Stimulated activated naive CD4-positive, alpha-beta T cell treated with Interleukin-2 at 50 U/mL for 16 hours (primary cell): Measurements from ENCODE around the gene SCAPER.
"Not testable (repeated sequence)": the region's sequence is repeated elsewhere in the genome, so short reads cannot be mapped to it uniquely, and the experiment has no call there.

ENCODE experiments used
- DNase-seq: peaks from one replicate; lab custom pipeline; 2025; lab: John Stamatoyannopoulos, UW

Gene SCAPER

DNA sequence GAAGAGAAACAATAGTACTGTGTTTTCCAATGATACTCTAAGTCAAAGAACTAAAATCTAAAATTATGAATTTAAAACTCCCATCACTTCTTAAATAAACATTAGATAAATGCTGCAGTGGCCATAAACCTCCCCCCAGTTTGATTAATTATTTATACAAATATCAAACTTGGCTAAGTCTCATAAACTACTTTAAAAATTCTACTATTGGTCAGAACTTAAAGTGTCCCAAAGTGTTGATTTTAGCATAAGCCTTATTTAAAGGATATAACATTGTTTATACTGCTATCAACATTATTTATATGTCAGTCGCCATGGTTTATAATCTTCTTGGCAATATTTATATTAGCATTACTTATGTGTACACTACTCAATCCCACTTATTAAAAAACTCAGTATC lies 132.4 kb downstream of the SCAPER start:
- DNase-seq = no peak

DNA sequence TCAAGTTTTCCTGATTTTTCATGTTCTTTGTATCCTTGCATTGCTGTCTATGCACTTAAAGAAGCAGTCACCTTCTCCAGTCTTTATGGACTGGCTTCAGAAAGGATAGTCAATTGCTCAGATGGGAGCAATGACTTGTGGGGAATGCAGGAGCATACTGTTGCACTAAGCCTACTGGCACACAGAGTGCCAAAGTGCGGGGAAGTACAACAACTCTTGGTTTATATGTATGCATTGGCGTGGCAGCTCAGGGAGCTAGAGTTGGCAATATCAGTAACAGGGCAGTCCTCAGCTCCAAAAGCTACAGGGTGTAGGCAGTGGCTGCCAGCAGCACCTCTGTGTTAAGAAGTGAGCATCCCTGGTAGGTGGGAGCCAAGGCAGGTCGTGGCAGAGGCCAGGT lies 141.1 kb downstream of the SCAPER start:
- no peak for DNase-seq

DNA sequence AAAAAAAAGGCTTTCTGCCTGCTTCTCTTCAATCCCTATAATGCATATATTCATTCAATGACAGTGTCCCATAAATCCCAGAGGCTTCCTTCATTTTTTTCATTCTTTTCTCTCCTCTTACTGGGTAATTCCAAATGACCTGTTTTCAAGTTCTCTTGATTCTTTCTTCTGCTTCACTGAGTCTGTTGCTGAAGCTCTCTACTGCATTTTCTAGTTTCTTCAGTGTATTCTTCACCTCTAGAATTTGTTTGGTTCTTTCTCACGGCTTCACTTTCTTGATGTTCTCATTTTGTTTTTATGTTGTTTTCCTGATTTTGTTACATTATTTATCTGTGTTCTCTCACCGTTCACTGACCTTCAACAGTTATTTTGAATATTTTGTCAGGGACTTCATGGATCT lies 141.6 kb downstream of the SCAPER start:
- no peak for DNase-seq

DNA sequence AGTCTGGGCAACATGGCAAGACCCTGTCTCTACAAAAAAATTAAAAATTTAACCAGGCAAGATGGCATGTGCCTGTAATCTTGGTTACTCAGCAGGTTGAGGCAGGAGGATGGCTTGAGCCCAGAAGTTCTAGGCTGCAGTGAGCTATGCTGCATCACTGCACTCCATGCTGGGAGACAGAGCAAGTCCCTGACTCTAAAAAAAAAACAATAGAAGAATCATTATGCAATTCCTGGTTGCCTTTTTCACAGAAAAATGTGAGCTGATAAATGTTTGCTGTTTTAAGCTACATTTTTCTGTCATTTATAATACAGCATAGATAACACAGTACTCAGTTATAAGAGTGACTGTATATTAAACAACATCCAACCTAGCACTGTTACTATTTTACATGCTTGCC lies 148.8 kb downstream of the SCAPER start:
- no peak for DNase-seq

DNA sequence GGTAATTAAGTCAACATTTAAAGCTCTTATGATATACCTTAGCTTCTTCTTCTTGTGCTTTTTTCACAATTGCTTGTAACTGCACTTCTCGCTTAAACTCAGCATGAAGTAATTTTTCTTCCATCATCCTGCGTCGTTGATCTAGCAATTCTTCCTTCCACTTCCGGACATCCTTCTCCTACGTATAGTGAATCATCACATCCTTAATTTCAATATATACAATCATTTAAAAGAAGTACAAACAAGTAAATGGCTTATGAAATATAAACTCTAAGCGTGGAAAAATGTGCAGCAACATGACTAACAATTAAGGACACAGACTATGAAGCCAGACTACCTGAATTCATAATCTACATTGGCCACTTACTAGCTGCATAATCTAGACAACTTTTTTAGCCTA lies 151.4 kb downstream of the SCAPER start:
- no peak for DNase-seq

DNA sequence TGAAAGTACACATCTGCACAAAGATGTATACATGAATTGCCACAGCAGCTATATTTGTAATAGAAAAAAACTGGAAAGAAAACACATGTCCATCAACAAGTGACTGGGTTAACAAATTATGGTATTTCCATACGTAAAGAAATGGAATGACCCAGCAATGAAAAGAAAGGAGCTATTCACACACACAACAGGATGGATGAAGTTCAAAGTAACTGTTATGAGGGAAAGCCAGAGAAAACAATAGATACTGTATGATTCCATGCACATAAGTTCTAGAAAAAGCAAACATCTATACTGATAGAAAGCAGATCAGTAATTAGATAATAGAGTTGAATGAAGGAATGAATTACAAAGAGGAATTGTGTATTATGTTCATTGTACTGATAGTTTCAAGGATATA lies 152.0 kb downstream of the SCAPER start:
- DNase-seq = no peak

DNA sequence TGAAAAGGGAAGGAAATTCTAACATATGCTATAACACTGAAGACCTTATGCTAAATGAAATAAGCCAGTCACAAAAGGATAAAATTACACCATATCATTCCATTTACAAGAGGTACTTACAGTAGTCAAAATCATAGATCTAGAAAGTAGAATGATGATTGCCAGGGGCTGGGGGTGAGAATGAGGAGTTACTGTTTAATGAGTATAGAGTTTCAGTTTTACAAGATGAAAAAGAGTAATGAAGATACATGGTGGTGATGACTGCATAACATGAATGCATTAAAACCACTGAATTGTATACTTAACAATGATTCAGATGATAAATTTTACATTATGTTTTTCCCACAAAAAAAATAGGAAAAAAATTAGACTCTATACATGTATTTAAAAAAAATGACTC lies 152.6 kb downstream of the SCAPER start:
- DNase-seq = no peak

DNA sequence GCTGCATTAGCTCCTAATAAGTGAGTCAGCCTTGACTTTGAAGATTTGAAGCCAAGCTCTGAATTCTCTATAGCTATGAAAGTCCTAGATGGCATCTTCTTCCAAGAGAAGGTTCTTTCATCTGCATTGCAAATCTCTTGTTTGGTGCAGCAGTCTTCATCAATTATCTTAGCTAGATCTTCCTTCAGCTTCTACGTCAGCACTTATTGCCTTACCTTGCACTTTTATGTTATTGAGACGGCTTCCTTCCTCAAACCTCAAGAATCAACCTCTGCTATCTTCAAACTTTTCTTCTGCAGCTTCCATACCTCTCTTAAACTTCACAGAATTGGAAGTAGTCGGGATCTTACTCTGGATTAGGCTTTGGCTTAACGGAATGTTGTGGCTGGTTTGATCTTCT lies 167.6 kb downstream of the SCAPER start:
- DNase-seq = no peak

DNA sequence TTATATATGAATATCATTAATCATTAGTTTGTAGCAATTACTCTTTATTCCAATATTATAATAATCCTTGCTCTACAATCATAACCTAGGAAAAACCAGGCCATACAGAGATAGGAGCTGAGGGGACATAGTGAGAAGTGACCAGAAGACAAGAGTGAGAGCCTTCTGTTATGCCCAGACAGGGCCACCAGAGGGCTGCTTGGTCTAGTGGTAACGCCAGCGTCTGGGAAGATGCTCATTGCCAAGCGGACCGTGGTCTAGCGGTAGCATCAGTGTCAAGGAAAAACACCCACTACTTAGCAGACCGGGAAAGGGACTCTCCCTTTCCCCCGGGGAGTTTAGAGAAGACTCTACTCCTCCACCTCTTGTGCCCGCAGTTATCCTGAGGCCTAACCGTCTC lies 172.8 kb downstream of the SCAPER start:
- not testable (repeated sequence) for DNase-seq

DNA sequence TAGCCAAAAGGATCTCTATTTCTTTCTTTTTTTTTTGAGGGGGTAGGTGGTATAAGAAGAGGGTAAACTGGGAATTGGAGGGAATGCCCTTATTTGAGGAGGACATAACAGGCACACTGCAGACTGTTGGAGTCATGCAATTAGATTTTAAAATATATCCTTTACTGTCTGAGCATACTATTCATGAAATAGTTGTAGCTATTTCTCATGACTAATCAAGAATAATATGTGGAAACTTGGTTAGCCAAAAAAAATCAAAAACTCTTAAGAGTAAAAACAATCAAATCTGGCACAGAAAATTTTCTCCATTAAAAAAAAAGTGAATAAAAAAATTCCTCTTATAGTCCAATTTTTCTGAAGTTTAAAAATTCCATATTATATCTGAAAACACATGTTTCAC lies 174.9 kb downstream of the SCAPER start:
- no peak for DNase-seq

DNA sequence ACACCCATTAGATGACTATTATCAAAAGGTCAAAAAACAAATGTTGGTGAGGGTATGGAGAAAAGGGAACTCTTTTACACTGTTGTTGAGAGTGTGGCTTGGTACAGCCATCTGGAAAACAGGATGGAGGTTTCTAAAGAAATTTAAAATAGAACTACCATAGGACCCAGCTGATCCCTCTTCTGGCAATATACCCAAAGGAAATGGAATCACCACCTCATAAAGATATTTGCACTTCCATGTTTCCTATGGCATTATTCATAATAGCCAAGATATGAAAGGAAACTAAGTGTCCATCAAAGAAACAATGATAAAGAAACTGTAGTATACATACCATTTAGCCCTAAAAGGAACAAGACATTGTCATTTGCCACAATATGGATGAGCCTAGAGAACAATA lies 186.3 kb downstream of the SCAPER start:
- no peak for DNase-seq

DNA sequence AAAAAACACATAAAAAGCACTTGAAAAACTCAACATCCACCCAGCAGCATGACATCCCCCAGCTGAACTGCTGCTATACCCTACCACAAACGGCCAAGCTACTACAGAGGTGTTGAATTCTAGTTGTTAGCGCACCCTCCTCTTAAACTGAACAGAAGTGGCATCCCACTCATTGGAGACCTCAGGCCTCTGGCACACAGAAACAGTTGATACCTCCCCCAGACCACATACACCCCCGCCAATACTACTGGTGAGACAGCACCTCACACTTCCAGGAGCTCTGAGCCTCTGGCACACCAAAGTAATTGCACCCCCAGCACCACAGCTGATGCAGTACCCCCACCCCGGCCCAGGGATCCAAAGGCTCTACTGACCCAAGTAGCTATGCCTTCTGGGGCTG lies 190.2 kb downstream of the SCAPER start:
- no peak for DNase-seq

DNA sequence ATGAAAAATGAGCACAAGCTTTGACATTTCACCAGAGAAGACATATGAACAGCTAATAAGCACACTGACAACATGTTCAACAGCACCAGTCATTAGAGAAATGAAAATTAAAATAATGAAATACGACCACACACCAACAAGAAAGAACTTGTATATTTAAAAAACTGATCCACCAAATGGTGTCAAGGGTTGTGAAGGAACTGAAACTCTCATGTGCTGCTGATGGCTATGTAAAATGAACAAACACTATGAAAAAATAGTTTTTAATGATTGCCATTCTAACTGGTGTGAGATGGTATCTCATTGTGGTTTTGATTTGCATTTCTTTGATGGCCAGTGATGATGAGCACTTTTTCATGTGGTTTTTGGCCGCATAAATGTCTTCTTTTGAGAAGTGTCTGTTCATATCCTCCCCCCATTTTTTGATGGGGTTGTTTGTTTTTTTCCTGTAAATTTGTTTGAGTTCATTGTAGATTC lies 193.8 kb downstream of the SCAPER start:
- no peak for DNase-seq

DNA sequence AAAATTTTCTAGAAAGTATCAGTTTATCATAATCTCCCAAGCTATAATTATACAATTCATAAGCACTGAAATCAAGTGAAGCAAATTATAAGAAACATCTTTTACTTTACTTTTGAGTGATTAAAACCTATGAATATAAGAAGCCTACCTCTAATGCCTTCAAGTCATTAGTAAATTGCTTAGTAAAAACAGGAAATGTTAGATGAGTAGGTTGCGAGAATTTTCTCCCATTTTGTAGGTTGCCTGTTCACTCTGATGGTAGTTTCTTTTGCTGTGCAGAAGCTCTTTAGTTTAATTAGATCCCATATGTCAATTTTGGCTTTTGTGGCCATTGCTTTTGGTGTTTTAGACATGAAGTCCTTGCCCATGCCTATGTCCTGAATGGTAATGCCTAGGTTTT lies 201.1 kb downstream of the SCAPER start:
- DNase-seq = not testable (repeated sequence)

DNA sequence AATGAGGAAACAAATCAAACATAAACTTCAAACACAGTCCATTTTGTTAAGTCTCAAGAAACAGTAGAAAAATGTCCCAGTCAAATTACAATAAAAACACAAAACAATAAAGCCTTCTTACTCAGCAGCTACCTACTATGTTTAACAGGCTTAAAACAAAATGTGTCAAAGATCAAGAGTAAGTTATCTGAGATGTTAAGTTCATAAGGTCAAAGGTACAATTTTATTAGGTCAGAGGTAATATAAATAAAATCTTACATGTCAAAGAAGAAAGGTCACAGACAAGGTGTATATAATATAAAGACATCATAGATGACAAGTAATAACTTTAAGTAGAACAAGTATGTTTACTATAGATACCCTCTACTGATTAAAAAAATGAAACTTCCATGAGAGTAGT lies 208.3 kb downstream of the SCAPER start:
- no peak for DNase-seq

DNA sequence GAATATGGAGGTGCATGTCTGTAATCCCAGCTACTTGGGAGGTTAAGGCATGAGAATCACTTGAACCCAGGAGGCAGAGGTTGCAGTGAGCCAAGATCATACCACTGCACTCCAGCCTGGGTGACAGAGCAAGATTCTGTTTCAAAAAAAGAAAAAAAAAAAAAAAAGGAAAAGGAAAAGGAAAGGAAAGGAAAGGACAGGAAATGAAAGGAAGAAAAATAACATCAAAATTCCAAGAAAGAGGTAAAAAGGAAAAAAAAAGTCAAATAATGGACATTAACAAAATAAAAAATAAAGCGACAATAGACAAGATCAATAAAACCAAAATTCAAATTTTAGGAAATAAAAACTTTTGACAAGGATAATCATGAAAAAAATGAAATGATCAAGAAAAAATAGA lies 212.6 kb downstream of the SCAPER start:
- DNase-seq = not testable (repeated sequence)

DNA sequence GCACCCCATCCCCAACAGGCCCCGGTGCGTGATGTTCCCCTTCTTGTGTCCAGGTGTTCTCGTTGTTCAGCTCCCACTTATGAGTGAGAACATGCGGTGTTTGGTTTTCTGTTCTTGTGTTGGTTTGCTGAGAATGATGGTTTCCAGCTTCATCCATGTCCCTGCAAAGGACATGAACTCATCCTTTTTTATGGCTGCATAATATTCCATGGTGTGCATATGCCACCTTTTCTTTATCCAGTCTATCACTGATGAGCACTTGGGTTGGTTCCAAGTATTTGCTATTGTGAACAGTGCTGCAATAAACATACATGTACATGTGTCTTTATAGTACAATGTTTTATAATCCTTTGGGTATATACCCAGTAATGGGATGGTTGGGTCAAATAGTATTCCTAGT lies 217.5 kb downstream of the SCAPER start:
- DNase-seq = not testable (repeated sequence)

DNA sequence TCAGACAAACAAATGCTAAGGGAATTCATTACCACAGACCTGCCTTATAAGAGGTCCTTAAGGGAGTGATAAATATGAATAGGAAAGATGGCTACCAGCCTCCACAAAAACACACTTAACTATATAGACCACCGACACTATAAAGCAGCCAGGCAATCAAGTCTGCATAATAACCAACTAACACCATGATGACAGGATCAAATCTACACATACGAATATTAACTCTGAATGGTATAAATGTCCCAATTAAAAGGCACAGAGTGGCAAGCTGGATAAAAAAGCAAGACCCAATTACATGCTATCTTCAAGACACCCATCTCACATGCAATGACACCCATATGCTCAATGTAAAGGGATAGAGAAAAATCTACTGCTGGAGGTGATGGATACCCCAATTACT lies 221.1 kb downstream of the SCAPER start:
- DNase-seq = no peak

DNA sequence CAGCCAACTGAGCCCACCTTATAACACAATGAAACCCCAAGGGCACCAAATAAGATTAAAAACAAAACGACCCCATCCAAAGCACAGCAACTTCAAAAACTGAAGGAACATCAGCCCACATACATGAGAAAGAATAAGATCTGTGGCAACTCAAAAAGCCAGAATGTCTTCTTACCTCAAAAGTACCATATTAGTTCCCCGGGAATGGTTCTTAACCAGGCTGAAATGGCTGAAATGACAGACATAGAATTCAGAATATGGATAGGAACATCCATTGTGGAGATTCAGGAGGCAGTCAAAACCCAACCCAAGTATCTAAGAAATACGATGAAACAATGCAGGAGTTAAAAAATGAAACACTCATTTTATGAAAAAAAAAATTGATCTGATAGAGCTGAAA lies 222.3 kb downstream of the SCAPER start:
- no peak for DNase-seq

DNA sequence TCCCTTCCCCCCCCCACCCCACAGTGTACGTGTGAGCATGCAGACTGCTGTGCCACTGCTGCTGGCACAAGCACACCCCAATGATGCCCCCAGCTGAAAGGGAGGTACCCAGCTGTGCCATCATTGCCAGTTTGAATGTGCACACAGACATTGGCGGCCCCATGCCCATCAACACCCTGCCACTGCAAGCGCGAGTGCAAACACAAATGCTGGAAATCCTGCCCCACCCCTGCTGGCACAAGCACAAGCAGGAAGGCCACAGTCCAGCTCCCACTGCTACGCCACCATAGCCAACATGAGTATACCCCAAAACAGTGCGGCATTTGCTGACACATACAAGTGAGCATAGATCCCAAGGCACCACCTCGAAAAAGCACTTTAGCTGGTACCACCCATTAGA lies 222.9 kb downstream of the SCAPER start:
- no peak for DNase-seq

DNA sequence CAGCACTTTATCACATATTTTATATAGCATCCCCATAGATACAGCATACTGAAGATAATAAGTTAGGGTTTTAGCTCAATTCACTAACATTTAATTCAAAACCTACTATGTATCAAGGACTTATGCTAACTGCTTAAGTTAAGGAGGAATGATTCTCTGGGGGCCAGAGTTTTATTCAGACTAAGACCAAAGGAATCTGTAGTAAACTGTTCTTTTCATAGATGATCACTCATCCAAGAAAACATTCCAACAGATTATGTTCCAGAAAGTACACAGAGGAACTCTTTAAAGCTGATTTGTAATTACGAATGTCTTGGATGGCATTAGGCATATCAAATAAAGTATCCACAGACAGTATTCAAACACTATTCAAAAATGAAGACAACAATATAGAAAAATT lies 226.4 kb downstream of the SCAPER start:
- DNase-seq = no peak

DNA sequence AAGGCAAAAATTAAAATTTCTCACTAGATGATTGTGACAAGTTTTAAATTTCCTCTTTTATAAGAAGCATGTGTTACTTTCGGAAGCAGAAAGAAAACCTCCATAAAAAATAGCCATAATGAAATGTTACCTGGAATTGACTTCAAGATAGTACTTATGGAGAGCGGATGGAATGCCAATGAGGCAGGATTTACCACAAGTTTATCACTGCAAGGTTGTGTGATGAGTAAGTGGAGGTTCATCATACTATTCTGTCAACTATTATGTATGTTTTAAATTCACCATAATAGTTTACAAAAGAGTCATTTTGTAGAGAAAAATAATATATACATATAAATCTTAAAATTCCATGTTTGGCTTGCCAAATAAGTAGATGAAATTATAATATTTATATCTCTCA lies 230.3 kb downstream of the SCAPER start:
- DNase-seq = no peak

DNA sequence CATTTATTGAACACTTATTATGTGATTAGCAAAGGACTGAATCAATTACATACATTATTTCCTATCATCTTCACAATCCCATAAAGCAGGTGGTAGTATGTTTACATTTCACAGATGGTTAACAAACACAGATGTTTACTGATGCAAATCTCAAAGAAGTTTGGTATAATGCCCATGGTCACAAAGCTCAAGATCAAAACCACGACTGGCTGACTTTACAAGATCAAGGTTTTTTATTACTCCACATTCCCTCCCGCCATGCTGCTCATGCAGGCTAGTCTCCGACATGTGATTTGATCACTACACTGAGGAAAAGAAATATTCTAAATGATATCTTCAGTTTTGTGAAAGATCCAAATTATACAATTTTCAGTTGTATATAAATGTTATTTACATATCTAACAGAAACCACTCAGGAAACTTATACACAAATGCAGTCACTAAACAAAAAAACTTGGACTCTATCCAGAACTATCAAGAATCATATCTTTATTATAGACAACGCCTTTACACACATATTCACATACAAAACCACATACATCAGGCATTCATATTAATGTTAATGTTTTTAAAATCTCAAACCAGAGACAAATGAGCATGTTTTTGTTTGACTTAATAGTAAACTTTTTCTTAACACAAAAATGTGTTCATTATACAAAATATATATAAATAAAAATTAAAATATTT lies 235.5 kb downstream of the SCAPER start:
- no peak for DNase-seq

DNA sequence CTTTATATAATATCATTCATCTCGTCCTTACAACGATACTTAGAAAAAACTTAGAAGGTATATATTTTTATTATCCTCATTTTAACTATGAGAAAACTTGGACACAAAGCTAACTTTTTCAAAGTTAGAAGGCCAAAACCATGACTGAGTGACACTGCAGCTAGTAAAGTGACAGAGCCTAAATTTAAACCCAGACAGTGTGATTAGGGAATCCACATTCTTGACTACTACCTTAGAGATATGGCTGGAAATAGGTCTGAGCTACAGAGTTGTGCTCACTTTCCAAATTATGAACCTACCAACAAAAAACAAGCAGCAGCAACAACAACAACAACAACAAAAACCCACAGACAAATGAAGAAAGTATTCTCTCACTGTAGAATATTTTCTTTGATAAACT lies 236.2 kb downstream of the SCAPER start:
- no peak for DNase-seq
